HG03159 (cell line): ENCODE data around the gene CAVIN4.

Experiments
- ATAC-seq: cut with Tn5 transposase; IDR thresholded peaks from one replicate; pipeline ENCODE4 v1.9.1; 2021; ENCODE audit warnings: mild to moderate bottlenecking, moderate library complexity; ENCODE audit not compliant: unreplicated experiment

CAVIN4 gene, protein sequence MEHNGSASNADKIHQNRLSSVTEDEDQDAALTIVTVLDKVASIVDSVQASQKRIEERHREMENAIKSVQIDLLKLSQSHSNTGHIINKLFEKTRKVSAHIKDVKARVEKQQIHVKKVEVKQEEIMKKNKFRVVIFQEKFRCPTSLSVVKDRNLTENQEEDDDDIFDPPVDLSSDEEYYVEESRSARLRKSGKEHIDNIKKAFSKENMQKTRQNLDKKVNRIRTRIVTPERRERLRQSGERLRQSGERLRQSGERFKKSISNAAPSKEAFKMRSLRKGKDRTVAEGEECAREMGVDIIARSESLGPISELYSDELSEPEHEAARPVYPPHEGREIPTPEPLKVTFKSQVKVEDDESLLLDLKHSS

DNA sequence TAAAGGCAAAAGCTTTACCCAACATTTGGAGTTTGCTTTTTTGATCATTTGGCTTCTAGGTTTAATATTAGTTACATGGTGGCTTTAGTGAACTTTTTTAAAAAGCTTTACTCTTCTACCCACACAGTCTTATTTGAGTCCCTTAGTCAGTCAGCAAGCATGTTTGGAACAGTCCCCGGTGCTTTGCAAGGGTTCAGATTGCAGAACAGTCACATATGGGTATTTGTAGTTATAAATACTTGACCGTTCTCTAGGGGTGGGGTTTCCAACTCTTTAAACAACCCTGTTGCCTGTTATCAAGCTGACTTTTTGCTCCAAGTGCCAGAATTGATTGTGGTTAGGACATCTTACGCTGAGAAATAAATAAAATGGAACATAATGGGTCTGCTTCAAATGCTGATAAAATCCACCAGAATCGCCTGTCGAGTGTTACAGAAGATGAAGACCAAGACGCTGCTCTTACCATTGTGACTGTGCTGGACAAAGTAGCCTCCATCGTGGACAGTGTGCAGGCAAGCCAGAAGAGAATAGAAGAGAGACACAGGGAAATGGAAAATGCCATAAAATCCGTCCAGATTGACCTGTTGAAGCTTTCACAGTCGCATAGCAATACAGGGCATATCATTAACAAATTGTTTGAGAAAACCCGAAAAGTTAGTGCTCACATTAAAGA, at the start of gene CAVIN4:
Gene CAVIN4 (plus strand): TSS at position 304 of the 673 bp plus-strand sequence. CDS start 65 bp downstream, at position 369.
- no peak for ATAC-seq

DNA sequence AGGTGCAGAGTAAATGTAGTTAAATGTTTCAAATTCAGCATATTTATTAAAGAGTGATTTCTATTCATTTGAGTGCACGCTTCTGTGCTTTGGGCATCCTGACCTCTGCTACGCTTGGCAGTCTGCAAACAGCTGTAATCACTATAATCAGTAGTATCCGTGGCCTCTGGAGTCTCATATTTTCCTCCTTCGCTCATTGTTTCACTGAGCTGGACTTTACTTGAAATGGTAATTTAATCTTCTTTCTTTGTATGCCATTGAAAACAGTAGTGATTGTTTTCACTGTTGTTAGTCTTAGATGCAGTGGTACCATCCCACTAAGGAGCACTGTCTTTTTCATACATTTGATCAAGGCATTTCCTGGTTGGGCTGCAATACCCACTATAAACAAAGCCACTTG, 43.5 kb upstream of the CAVIN4 start:
- ATAC-seq: no peak

DNA sequence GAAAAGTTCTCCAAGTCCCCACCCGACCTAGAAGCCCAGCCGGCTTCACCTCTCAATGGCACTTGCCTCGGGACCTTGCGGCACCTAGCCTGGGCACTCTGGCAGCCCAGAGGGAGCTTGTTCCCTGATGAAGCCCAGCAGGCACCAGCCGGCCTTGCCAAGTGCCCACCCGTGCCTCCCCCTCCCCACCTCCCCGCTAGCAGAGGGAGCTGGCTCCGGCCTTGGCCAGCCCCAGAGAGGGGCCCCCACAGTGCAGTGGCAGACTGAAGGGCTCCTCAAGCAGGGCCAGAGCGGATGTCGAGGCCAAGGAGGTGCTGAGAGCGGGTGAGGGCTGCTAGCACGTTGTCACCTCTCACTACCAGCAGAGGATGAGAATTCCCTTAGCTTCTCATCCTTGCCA, 37.6 kb upstream of the CAVIN4 start:
- ATAC-seq: no peak

DNA sequence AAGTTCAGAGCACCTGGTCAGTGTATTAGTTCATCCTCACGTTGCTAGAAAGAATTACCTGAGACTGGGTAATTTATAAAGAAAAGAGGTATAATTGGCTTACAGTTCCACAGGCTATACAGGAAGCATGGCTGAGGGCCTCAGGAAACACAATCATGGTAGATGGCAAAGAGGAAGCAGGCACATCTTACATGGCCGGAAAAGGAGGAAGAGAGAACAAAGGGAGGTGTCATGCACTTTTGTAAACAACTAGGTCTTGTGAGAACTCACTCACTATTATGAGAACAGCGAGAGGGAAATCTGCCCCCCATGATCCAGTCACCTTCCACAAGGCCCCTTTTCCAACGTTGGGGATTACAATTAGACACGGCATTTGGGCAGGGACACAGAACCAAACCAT, 28.8 kb upstream of the CAVIN4 start:
- ATAC-seq: no peak

DNA sequence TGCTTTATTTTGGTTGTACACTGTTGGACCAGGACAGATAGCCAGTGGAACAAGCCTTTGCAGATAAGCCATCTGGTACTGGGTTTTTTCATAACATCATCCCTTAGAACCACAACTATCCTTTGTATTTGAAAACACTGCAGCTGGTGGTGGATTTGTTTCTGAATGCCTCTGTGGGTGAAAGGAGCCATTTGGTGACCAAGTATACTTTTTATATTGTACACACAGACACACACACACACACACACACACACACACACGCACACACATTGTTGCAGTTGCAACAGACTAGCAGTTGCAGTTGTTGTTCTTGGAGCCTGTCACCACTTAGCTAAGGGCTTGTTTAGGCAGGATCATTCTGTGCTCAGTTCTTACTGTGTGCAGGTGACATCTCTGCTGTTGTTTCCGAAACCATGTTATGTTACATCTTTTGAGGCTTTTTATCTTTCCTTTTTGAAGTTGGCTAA, 22.9 kb upstream of the CAVIN4 start:
- ATAC-seq: peak; percentile 36

DNA sequence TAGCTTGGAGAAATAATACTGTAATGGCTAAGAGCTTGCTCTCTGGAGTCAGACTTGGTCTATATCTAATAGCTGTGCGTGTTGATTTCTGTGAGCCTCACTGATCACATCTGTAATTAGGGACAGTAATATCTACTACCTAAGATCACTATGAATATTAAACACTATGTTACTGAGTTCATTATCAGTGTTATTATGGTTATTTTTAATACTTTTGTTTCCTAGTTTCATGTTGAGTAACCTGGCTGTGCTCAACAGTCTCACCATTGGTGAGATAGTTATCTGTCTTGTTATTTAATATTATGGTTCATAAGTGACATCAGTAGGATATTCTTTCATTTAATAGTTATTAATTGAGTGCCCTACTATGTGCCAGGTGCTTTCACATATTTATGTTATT, 22.4 kb upstream of the CAVIN4 start:
- peak; percentile 87 for ATAC-seq

GRCh38 chr9:100557053-100557452, 20.8 kb upstream of the CAVIN4 start:
- no peak for ATAC-seq

DNA sequence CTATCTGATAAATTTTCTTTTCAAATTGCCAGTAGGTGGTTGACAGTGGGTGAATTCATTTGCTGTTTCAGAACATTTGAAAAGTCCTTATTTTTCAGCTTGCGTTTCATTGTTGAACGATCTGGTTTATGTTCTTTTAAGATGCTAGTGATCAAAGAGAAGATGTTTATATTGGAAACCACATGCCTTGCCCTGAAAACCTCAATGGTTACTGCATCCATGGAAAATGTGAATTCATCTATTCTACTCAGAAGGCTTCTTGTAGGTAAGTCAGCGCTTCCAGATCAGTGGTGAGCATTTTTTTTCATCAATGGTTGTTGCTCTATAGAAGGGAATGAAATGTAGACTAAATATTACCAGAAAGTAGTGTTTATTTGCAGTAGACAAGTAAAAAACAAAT, 16.6 kb upstream of the CAVIN4 start:
- ATAC-seq: no peak

GRCh38 chr9:100567856-100568255, 10.0 kb upstream of the CAVIN4 start:
- ATAC-seq: no peak

DNA sequence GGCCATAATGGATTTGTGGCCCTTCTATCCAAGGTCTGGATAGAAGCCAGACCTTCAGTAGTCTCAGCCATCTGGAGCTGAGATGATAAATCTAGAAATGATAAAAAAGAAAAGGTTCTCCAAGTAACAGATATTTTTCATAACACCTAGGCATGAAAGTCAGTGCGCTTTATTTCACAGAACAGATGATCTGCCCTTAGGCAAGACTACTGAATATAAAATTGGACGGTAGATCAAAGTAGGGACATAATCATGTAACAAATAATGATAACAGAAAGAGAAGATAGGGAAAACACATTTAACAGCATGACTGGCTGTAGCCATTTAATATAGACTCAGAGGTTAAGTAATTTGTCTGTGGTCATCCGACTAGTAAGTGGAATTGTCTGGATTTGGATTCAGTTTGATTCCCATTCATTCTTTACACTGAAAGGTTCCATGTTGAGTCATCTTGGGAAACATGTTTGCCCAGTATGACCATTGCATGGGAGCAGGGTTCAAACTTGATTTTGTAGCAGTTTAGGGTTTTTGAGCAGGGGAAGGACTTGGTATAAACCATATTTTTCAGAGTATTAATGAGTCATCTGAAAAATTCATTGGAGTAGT, 4.1 kb upstream of the CAVIN4 start:
- no peak for ATAC-seq

- ATAC-seq: no peak
Measured at GRCh38 chr9:100575006-100575405, 2.9 kb upstream of the CAVIN4 start.

- no peak for ATAC-seq
Measured at GRCh38 chr9:100575765-100576386, 2.0 kb upstream of the CAVIN4 start.

GRCh38 chr9:100578610-100579009, 731 bp downstream of the CAVIN4 start:
- no peak for ATAC-seq

GRCh38 chr9:100579665-100580064, 1.8 kb downstream of the CAVIN4 start:
- no peak for ATAC-seq

GRCh38 chr9:100580257-100580656, 2.4 kb downstream of the CAVIN4 start:
- ATAC-seq: no peak

DNA sequence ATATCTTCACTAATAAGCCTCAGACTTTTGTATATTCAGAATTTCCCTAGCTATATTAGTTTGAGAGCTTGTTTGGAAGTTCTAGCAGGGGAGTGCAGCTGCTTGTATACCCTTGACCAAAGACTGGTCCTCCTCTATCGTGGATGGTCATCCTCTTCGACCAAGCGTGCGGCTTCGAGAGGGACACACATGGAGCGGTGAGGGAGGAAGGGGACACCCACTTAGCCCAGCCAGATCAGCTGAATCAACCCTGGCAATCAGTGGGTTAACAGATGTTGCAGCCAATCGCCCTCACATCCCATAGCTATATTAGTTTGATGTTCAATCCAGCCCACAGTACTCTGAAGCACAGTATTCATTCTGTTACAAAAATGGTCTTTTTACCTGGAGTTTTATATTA, 3.2 kb downstream of the CAVIN4 start:
- ATAC-seq: no peak

GRCh38 chr9:100581661-100582060, 3.8 kb downstream of the CAVIN4 start:
- no peak for ATAC-seq

DNA sequence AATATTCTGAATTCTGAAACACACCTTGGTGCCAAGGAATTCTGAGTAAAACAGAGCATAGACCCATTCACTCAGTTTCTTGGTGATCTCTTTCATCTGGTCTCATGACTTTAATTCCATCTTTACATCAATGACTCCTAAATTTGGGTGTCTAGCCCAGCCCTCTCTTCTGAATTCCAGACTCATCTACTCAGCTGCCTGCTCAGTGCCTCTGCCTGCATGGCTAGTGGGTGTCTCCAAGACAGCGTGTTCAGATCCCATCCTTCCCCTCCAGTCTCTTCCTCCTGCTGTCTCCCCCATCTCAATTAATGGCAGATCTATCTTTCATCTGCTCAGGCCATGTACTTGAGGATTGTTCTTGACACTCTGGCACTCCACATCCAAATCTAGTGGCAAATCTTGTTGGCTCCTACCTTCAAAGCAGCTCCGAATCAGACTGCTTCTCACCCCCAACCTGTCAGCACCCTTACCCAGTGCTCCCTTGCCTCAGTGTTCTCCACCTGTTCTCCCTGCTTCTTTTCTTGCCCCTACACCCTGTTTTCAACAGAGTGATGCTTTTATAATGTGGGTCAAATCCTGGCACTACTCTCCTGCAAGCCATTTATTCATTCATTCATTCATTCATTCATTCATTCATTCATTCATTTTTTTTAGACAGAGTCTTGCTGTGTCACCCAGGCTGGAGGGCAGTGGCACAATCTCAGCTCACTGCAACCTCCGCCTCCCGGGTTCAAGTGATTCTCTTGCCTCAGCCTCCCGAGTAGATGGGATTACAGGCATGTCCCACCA, 5.3 kb downstream of the CAVIN4 start:
- no peak for ATAC-seq

DNA sequence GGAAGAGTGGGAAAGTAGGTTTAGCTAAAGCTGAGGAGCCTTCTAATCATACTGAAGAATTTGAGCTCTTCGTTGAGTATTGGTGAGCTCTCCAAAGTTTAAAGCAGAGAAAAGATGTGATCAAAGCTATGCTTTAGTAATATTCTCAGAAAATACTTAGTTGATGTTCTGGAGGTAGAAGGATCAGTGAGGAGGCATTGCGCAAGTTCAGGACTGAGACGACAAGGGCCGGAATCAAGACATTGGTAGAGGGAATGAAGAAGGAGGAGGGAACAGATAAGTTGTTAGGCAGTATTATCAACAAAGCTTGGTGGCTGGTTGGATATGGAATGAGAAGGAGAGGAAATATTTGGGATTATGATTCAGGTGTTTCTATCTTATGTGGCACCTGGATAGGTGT, 7.1 kb downstream of the CAVIN4 start:
- ATAC-seq: no peak

DNA sequence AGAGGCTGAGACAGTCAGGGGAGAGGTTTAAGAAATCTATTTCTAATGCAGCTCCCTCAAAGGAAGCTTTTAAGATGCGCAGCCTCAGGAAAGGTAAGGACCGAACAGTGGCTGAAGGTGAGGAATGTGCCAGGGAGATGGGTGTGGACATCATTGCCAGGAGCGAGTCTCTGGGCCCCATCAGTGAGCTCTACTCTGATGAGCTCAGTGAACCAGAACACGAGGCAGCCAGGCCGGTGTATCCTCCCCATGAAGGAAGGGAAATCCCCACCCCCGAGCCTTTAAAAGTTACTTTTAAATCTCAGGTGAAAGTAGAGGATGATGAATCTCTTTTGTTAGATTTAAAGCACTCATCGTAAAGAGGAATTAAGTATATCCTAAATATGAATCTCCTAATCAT, 8.2 kb downstream of the CAVIN4 start:
- ATAC-seq: no peak

DNA sequence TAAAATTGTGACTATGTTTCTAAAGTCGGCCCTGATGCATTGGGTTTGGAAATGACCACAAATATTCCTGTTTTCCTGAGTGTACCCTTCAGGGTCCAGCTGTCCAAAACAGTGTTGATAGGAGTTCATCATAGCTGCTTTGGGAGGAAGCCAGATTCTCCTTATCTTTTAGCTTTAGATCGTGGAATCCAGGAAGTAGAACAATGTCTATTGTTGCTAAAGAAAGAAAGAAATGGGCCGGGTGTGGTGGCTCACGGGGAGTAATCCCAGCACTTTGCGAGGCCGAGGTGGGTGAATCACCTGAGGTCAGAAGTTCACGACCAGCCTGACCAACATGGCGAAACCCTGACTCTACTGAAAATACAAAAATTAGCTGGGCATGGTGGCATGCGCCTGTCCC, 9.5 kb downstream of the CAVIN4 start:
- ATAC-seq: no peak
